Measurements from ENCODE around the gene ZP1. TPM values are rescaled to one million over a fixed set of nuclear protein-coding genes. Genes with fewer than 3 reads are reported as not detected.

The ZP1 gene
- total and polyA plus RNA-seq, 4 donors: 0.72 TPM; not detected in 3

DNA sequence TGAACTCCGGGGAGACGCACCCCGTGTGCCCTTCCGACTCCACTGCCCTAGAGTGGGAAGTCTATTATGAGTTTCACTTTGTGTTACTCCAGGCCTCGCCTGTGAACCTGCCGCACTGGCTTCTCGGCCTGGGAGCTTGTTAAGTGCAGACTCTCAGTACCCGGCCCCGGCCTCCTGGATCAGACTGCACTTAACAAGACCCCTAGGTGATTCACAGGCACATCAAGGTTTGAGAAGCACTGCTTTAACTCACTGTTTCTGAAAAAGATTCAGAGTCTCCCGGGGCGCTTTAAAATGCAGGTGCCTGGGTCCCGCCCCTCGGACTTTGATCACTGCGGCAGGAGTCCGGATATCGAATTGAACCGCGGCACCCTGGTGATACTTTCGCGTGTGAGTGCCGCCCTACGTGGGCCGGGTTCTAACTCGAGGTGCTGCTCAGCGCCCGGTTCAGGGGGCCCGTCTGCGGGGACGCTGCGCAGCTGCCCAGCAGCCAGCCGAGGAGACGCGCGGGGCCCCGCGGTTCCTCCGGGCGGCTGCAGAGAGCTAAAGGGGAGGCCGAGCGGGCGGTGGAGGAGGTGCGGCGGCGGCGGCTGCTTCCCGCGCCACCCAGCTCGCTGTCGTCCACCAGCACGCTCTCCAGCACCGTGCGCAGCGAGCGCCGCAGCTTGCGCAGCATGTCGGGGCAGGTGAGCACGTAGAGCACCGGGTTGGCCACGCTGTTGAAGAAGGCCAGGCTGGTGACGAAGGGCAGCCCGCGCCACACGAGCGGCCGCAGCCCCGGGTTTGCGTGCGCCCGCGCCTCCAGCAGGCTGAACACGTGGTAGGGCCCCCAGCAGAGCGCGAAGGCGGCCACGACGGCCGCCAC is 15.0 kb upstream of the ZP1 start:
- Histone ChIP-seq H3K27me3 (ENCODE audit: control insufficient read depth, insufficient read depth, low read length) (no peaks in the 10 kb centered on the region), H3K27ac (ENCODE audit: low read depth, low read length) (no peak overlapping the region), H3K4me3 (ENCODE audit: low read depth, low read length) (no peak overlapping the region), H3K4me1 (ENCODE audit: control insufficient read depth, insufficient read depth, low read length) (no peaks in the 10 kb centered on the region), H3K36me3 (ENCODE audit: control insufficient read depth, insufficient read depth, low read length) (peaks cover 58% of the 10 kb centered on the region), H3K9me3 (ENCODE audit: control insufficient read depth, insufficient read depth, low read length) (no peaks in the 10 kb centered on the region)
- no peak for DNase-seq (ENCODE audit: low read depth in 4 of 6, low spot score in 6 of 6)
- 26% methylated on average over 77 of the region's 78 CpGs for WGBS (ENCODE audit: insufficient coverage)

DNA sequence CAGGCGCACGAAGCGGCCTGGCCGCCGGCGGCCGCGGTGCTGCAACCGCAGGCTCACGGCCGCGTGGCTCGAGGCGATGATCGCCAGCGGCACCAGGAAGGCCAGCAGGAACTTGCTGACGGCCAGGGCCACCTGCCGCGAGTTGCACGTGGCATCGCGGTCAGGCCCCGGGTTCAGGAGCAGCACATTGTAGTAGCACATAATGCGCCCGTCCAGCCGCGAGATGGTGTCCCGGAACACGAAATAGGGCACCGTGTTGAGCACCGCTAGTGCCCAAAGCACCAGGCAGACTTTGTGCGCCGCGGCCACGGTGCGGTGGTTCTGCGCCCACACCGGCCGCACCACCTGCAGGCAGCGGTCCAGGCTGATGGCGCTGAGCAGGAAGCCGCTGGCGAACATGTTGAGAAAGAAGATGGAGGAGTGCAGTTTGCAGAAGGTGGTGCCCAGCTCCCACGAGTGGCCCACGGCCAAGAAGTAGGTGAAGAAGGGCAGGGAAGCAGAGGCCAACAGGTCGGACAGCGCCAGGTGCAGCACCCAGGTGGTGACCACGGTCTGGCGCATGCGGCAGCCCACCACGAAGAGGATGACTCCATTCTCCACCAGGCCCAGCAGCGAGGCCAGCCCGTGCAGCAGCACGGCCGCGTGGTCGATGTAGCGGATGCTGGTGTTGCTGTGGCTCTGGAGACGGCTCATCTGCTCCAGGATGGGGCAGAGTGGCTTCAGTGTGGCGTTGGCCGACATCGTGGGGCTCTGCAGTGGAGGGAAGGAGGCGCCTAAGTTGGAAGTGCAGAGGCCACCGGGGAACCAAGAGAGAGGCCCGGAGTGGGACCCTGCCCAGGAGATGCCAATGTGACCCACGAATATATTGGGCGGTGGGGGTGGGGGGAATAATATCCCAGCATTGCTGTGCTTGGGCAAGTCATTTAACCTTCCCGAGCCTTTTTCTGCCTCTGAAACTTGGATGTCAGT is 14.1 kb upstream of the ZP1 start:
- H3K4me3 ChIP-seq (ENCODE audit: low read depth, low read length): no peak overlapping the region
- no peaks in the 10 kb centered on the region for H3K27me3 ChIP-seq (ENCODE audit: control insufficient read depth, insufficient read depth, low read length)
- H3K9me3 ChIP-seq (ENCODE audit: control insufficient read depth, insufficient read depth, low read length): no peaks in the 10 kb centered on the region
- H3K4me1 ChIP-seq (ENCODE audit: control insufficient read depth, insufficient read depth, low read length): no peaks in the 10 kb centered on the region
- H3K36me3 ChIP-seq (ENCODE audit: control insufficient read depth, insufficient read depth, low read length): peaks cover 49% of the 10 kb centered on the region
- H3K27ac ChIP-seq (ENCODE audit: low read depth, low read length): no peak overlapping the region
- 78% methylated on average over 65 of the region's 68 CpGs for WGBS (ENCODE audit: insufficient coverage)
- no peak for DNase-seq (ENCODE audit: low read depth in 4 of 6, low spot score in 6 of 6)

DNA sequence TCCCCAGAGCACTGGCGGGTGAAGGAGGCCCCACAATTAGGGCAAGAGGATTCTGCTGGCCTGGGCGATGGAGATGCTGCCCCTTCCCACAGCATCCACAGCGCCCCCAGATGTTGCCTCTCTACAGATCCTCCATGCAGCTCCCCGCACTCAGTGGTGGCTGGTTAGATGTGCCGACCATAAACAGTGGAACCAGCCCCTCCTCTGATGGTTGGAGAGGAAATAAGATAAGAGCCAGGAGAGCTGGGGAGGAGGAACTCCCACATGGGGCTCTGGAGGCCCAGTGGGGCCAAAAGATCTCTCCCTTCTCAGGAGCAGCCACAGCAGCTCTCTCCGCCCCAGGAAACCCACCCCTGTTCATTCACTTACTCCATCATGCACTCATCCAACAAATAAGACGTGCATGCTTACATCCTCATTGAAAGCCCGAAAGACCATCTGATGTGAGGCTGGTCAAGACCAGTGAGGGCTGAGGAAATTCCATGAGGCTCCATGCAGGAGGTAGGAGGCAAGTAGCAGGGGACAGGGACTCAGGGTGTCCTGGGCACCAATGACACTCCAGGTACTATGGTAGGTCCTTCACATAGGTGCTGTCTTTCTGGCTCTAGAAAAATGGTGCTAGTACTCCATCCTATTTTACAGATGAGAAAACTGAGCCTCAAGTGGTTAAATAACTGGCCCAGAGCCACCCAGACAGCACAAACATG is 13.0 kb upstream of the ZP1 start:
- DNase-seq (ENCODE audit: low read depth in 4 of 6, low spot score in 6 of 6): no peak

DNA sequence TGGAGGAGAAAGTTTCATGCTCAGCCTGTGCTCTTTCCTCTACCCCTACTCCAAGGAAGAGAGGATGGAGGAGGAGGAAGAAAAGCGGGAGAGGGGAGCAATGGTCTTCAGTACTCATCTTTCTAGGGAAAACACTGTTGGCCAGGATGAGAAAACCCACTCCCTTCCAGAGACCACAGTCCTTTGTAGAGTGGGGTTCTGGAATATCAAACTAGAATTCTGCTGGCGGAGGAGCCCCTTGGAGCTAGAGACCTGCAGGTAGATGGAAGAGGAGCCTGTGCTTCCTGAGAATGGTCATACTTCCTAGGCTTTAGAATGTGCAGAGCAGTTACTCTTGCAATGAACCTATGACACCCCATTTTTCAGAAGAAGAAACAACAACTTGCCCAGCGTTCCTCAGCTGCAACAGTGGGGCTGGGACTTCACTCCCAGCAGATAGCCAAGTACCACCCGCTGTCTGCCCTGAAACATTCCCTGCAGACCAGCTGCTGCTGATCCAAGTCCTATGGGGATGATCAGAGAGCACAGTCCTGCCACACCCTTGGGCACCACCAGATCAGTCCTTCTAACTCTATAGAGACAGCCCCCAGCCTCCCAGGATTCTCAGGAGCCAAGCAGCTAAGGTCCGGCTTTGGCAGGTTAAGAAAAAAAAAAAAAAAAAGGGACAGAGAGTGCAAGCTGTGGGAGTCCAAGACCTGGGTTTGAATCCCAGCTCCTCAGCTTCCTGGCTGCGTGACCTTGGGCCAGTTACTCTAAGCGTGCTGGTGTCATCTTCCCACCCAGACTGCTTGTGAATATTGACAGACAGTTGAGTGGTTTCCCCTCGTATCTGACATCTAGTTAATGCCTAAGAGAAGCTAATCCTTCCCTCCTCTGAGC is 12.3 kb upstream of the ZP1 start:
- Histone ChIP-seq H3K4me3 (ENCODE audit: low read depth, low read length) (no peak overlapping the region), H3K27me3 (ENCODE audit: control insufficient read depth, insufficient read depth, low read length) (no peaks in the 10 kb centered on the region), H3K4me1 (ENCODE audit: control insufficient read depth, insufficient read depth, low read length) (peaks cover 7% of the 10 kb centered on the region), H3K27ac (ENCODE audit: low read depth, low read length) (no peak overlapping the region), H3K9me3 (ENCODE audit: control insufficient read depth, insufficient read depth, low read length) (no peaks in the 10 kb centered on the region), H3K36me3 (ENCODE audit: control insufficient read depth, insufficient read depth, low read length) (peaks cover 31% of the 10 kb centered on the region)
- 76% methylated on average over 2 of the region's 8 CpGs for WGBS (ENCODE audit: insufficient coverage)
- DNase-seq (ENCODE audit: low read depth in 4 of 6, low spot score in 6 of 6): no peak

More for the DNA sequence above, 13.0 kb upstream of the ZP1 start:
- 100% methylated on average over 1 of the region's 8 CpGs for WGBS (ENCODE audit: insufficient coverage)
- Histone ChIP-seq H3K36me3 (ENCODE audit: control insufficient read depth, insufficient read depth, low read length) (peaks cover 39% of the 10 kb centered on the region), H3K27me3 (ENCODE audit: control insufficient read depth, insufficient read depth, low read length) (no peaks in the 10 kb centered on the region), H3K9me3 (ENCODE audit: control insufficient read depth, insufficient read depth, low read length) (no peaks in the 10 kb centered on the region), H3K4me3 (ENCODE audit: low read depth, low read length) (no peak overlapping the region), H3K27ac (ENCODE audit: low read depth, low read length) (no peak overlapping the region), H3K4me1 (ENCODE audit: control insufficient read depth, insufficient read depth, low read length) (no peaks in the 10 kb centered on the region)

DNA sequence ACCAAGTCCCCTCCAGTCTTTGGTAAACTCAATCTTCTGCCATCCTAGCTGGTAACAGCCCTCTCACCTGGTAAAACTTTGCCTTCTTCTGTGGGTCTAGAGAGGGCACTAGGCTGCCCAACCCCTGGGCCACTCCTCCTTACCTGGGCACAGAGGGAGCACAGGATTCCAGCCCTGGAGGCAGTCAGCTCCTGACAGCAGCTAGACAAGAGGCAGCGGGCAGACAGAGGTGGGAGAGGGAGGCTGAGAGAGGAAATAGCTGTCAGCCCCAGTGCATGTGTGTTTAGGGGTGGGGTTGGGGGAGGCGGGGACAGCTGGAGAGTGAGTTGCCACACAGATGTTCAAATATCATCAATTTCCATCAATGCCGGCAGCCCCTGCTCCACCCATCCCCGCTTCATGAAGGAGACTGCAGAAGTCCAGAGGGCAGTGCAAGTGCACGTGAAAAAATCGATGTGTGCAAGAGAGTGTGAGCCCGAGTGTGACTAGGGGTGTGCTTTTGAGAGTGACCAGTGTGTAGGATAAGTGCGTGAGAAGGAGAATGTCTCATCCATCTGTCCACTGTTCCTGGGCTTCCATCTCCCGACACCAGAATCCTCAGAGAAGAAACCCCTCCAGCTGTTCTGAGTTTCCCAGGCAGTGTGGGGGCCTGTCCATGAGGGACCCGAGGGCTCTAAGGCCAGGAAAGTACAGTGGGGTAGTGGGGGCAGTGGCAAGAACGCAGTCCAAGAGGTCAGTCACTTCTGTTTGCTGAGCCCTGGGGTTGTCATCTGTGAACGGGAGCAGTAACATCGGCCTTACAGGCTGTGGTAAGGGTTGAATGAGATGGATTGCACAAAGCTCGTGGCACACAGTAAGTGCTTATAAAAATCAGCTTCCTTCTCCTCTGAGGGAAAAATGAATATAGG is 11.4 kb upstream of the ZP1 start, which contains the start of gene PTGDR2:
TSS of gene PTGDR2 (minus strand) at position 225 of the 908 bp plus-strand sequence. CDS start 2,228 bp downstream, outside the sequence.
- Histone ChIP-seq H3K36me3 (ENCODE audit: control insufficient read depth, insufficient read depth, low read length) (peaks cover 22% of the 10 kb centered on the region), H3K4me1 (ENCODE audit: control insufficient read depth, insufficient read depth, low read length) (peaks cover 10% of the 10 kb centered on the region), H3K27ac (ENCODE audit: low read depth, low read length) (no peak within 1 kb of the TSS), H3K9me3 (ENCODE audit: control insufficient read depth, insufficient read depth, low read length) (no peaks in the 10 kb centered on the region), H3K27me3 (ENCODE audit: control insufficient read depth, insufficient read depth, low read length) (no peaks in the 10 kb centered on the region), H3K4me3 (ENCODE audit: low read depth, low read length) (no peak within 1 kb of the TSS)
- no peak for DNase-seq (ENCODE audit: low read depth in 4 of 6, low spot score in 6 of 6)
- WGBS (ENCODE audit: insufficient coverage): 89% methylated on average over 9 of the region's 14 CpGs

DNA sequence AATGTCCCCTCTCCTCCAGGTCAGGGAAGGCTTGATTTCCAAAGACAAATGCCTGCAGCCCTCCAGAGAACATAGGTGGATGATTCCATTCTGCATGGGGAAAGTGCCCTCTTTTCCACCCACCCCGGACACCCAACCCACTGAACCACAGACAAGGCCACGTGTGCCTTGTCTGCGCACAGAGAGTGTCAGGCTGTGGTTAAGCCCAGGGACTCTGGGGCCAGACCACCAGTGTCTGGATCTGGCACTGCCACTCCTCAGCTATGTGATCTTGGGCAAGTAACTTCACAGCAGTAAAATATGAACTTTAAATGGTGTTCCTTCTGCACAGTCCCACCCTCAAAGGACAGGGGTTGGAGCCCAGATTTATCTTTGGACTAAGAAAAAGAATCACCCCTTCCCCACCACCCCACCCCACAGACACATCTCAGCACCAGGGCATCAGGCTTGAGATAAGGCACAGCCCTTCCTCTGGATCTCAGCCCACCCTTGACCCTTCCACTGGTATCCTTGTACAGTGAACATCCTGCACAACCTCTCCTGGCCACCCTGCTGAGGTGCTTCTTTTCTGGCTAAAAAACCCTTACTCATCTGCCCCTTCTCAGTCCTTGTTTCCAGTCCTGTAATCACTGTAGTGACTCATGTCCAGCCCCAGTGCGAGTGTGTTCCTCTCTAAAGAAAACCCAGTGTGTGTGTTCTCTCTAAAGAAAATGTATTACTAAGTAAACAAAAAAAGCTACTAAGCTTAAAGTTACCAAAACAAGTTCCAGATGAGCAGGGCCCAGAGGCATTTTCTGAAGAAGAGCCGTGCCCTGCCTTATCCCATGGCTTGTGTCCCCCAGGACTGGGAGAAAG is 9.7 kb upstream of the ZP1 start:
- Histone ChIP-seq H3K9me3 (ENCODE audit: control insufficient read depth, insufficient read depth, low read length) (no peaks in the 10 kb centered on the region), H3K27ac (ENCODE audit: low read depth, low read length) (no peak overlapping the region), H3K4me3 (ENCODE audit: low read depth, low read length) (no peak overlapping the region), H3K36me3 (ENCODE audit: control insufficient read depth, insufficient read depth, low read length) (peaks cover 9% of the 10 kb centered on the region), H3K4me1 (ENCODE audit: control insufficient read depth, insufficient read depth, low read length) (peaks cover 16% of the 10 kb centered on the region), H3K27me3 (ENCODE audit: control insufficient read depth, insufficient read depth, low read length) (no peaks in the 10 kb centered on the region)
- no peak for DNase-seq (ENCODE audit: low read depth in 4 of 6, low spot score in 6 of 6)
- 93% methylated on average over 4 of the region's 5 CpGs for WGBS (ENCODE audit: insufficient coverage)

DNA sequence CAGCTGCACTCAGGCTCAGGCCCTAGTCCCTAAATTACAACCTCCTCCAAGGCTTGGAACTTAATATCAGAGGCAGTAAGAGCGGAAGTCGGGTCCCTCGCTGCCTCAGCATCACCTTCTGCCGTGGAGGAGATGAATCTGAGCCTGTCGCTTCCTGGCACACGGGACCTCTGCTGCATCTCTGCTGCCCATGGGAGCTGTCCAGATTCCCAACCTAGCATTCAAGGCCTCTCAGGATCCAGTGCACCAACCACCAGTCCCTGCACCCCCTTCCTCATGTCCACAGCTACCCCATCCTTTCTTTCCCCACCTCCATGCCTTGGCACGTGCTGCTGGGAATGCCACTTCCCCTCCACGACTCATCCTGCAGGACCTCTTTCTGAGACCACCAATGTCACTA is 9.1 kb upstream of the ZP1 start:
- no peak for DNase-seq (ENCODE audit: low read depth in 4 of 6, low spot score in 6 of 6)
- WGBS (ENCODE audit: insufficient coverage): 89% methylated on average over 7 of the region's 8 CpGs
- no peaks in the 10 kb centered on the region for H3K27me3 ChIP-seq (ENCODE audit: control insufficient read depth, insufficient read depth, low read length)
- H3K36me3 ChIP-seq (ENCODE audit: control insufficient read depth, insufficient read depth, low read length): peaks cover 5% of the 10 kb centered on the region
- H3K4me1 ChIP-seq (ENCODE audit: control insufficient read depth, insufficient read depth, low read length): peaks cover 16% of the 10 kb centered on the region
- no peak overlapping the region for H3K27ac ChIP-seq (ENCODE audit: low read depth, low read length)
- no peak overlapping the region for H3K4me3 ChIP-seq (ENCODE audit: low read depth, low read length)
- no peaks in the 10 kb centered on the region for H3K9me3 ChIP-seq (ENCODE audit: control insufficient read depth, insufficient read depth, low read length)

Data from spinal cord (tissue), 10 donors.